Measurements from ENCODE around the gene VIPR1. TPM values are rescaled to one million over a fixed set of nuclear protein-coding genes. Genes with fewer than 3 reads are reported as not detected.

The VIPR1 gene
- total RNA-seq, 1 experiment from 2014 or later = 0.28 TPM

DNA sequence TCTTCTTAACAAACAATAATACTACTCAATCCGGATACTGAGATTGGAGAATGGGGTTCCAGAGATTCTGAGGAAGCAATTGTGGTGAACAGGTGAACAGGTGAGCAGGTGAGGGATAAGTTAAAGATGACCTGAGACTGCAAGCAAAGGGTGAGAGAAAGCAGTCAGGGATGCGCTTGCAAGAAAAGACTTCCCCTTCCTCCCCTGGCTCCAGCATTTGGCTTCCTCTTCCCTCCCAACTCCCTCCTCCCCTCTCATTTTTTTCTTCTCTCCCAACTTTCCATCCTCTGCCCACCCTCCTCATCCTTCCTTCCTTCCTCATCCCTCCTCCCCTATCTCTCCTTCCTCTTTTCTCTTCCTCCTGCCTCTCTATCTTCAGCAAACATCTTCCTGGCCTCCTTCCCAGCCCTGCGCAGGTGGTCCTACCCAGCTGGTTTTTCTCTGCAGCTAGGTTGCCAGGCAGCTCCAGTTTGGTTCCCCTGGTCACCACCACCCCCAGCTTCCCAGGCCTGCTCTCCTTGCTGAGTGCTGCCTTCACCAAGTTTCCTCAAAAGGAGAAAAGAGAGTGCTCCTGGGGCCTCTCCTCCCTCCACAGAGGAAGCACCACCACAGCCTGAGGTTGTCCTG, 10.4 kb upstream of the VIPR1 start:
- DNase-seq (ENCODE audit: unreplicated experiment) = no peak
- no TSS peak for BruUV-seq (replicated peaks)
- Mint-ChIP-seq H3K4me1 (ENCODE audit: insufficient read depth, unreplicated experiment) (peaks cover 20% of the 10 kb centered on the region), H3K27ac (ENCODE audit: low read depth, unreplicated experiment) (no peak overlapping the region), H3K36me3 (ENCODE audit: insufficient read depth, unreplicated experiment) (no peaks in the 10 kb centered on the region), H3K27me3 (ENCODE audit: insufficient read depth, unreplicated experiment) (no peaks in the 10 kb centered on the region), H3K4me3 (ENCODE audit: unreplicated experiment) (no peak overlapping the region), H3K9me3 (ENCODE audit: unreplicated experiment) (no peaks in the 10 kb centered on the region)
- ChIA-PET CTCF (interaction anchor here (0.7 to 0.9 kb wide), 2 partner anchors 18 to 24 kb away, joined by 3 to 6 read pairs; no protein-coding TSS in a partner anchor), POLR2A (interaction anchor here (0.7 kb wide), 1 partner anchor 15 kb away, joined by 3 read pairs; no protein-coding TSS in a partner anchor)
- no peak for TF ChIP-seq CTCF (IDR thresholded peaks at IDR 0.05; ENCODE audit: unreplicated experiment)
- intact Hi-C loops (cut with micrococcal nuclease) = no loop called here

GRCh38 chr3:42492508-42493080, 9.8 kb upstream of the VIPR1 start:
- Mint-ChIP-seq H3K27ac (ENCODE audit: low read depth, unreplicated experiment) (no peak overlapping the region), H3K36me3 (ENCODE audit: insufficient read depth, unreplicated experiment) (no peaks in the 10 kb centered on the region), H3K4me1 (ENCODE audit: insufficient read depth, unreplicated experiment) (peaks cover 26% of the 10 kb centered on the region), H3K9me3 (ENCODE audit: unreplicated experiment) (no peaks in the 10 kb centered on the region), H3K4me3 (ENCODE audit: unreplicated experiment) (no peak overlapping the region), H3K27me3 (ENCODE audit: insufficient read depth, unreplicated experiment) (no peaks in the 10 kb centered on the region)
- DNase-seq (ENCODE audit: unreplicated experiment) = no peak
- CTCF ChIA-PET = no interaction called here
- BruUV-seq (replicated peaks) = no TSS peak
- intact Hi-C loops (cut with micrococcal nuclease) = no loop called here
- POLR2A ChIA-PET = interaction anchor here (0.7 kb wide), 1 partner anchor 16 kb away, joined by 3 read pairs; no protein-coding TSS in a partner anchor
- no peak for TF ChIP-seq CTCF (IDR thresholded peaks at IDR 0.05; ENCODE audit: unreplicated experiment)

DNA sequence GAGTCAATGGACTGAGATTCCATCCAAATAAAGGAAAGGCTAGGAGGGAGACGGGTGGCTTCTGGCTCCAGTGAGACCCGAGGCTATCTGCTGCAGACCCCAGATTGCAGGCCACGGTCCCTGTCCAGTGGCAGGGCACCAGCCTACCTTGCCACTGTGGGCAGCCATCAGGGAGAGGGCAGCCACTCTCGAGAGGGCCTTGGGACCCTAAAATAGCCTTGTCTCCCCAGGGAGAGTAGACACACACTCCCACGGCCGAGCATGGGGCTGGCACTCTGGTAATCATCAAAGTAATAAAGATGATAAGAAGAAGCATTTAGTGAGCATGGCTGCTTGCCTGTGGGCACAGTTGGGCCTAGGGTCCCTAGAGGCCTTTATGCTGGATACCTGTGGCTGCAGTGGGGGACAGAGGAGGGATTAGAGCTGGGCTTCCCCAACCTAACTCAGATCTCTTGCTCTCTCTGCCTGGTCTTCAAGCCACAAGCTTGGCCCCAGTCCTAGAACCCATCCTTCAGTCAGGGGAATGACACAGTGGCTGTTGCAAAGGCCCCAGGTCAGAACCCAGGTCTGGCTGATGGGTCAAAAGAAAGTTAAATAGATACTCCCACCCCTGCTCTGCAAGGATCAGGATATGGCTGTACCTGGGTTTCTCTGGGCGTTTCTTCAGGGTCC, 9.2 kb upstream of the VIPR1 start:
- Mint-ChIP-seq H3K4me3 (ENCODE audit: unreplicated experiment) (no peak overlapping the region), H3K36me3 (ENCODE audit: insufficient read depth, unreplicated experiment) (no peaks in the 10 kb centered on the region), H3K27ac (ENCODE audit: low read depth, unreplicated experiment) (no peak overlapping the region), H3K4me1 (ENCODE audit: insufficient read depth, unreplicated experiment) (peaks cover 31% of the 10 kb centered on the region), H3K9me3 (ENCODE audit: unreplicated experiment) (no peaks in the 10 kb centered on the region), H3K27me3 (ENCODE audit: insufficient read depth, unreplicated experiment) (no peaks in the 10 kb centered on the region)
- intact Hi-C loops (cut with micrococcal nuclease) = no loop called here
- POLR2A ChIA-PET = interaction anchor here (1.2 to 1.9 kb wide), 2 partner anchors 12 to 17 kb away, joined by 3 to 4 read pairs; no protein-coding TSS in a partner anchor
- BruUV-seq (replicated peaks) = no TSS peak
- no peak for TF ChIP-seq CTCF (IDR thresholded peaks at IDR 0.05; ENCODE audit: unreplicated experiment)
- no peak for DNase-seq (ENCODE audit: unreplicated experiment)
- CTCF ChIA-PET = interaction anchor here (0.6 to 1.1 kb wide), 2 partner anchors 263 to 329 kb away, joined by 3 read pairs; no protein-coding TSS in a partner anchor

GRCh38 chr3:42493798-42494151, 8.7 kb upstream of the VIPR1 start:
- intact Hi-C loops (cut with micrococcal nuclease) = no loop called here
- CTCF ChIA-PET = interaction anchor here (0.6 to 1.1 kb wide), 2 partner anchors 264 to 329 kb away, joined by 3 read pairs; no protein-coding TSS in a partner anchor
- Mint-ChIP-seq H3K4me1 (ENCODE audit: insufficient read depth, unreplicated experiment) (peaks cover 31% of the 10 kb centered on the region), H3K27me3 (ENCODE audit: insufficient read depth, unreplicated experiment) (no peaks in the 10 kb centered on the region), H3K36me3 (ENCODE audit: insufficient read depth, unreplicated experiment) (no peaks in the 10 kb centered on the region), H3K27ac (ENCODE audit: low read depth, unreplicated experiment) (no peak overlapping the region), H3K9me3 (ENCODE audit: unreplicated experiment) (no peaks in the 10 kb centered on the region), H3K4me3 (ENCODE audit: unreplicated experiment) (no peak overlapping the region)
- DNase-seq (ENCODE audit: unreplicated experiment) = no peak
- POLR2A ChIA-PET = interaction anchor here (0.9 to 1.9 kb wide), 3 partner anchors 11 to 232 kb away, joined by 3 to 4 read pairs (median 3); no protein-coding TSS in a partner anchor
- TF ChIP-seq CTCF (IDR thresholded peaks at IDR 0.05; ENCODE audit: unreplicated experiment) = no peak
- no TSS peak for BruUV-seq (replicated peaks)

All from MCF 10A (cell line).